ENCODE data around the gene RNF128. TPM values are rescaled to one million over a fixed set of nuclear protein-coding genes. Genes with fewer than 3 reads are reported as not detected.
A peak's percentile ranks its signal among the peaks of the same experiment; 100 is the strongest.

The RNF128 gene
- total RNA-seq, 4 donors from 2014 or later, result under 0.01 to 0.17 (median 0.13) TPM; not detected in 1

- TF ChIP-seq EP300 (IDR thresholded peaks at IDR 0.05) (no peak), POLR2AphosphoS5 (IDR thresholded peaks at IDR 0.05) (no peak), CTCF (IDR thresholded peaks at IDR 0.05) (no peak), POLR2A (IDR thresholded peaks at IDR 0.05; ENCODE audit: low read depth) (no peak)
- no peak for DNase-seq (ENCODE audit: extremely low spot score)
- H3K27me3 ChIP-seq, result peaks cover 0 to 17% (median 0%) of the 10 kb centered on the region in 4 donors
Measured at GRCh38 chrX:106780664-106781377, 54.3 kb downstream of the RNF128 start.

GRCh38 chrX:106783716-106784115 is 57.2 kb downstream of the RNF128 start:
- intact Hi-C loops (cut with DNase I), result no loop called here

More at GRCh38 chrX:106780664-106781377, 54.3 kb downstream of the RNF128 start:
- 20% methylated on average over 1 of the region's 1 CpG for WGBS
- no peak overlapping the region for H3K27ac ChIP-seq (replicated peaks in 1 of 4)
- no peaks in the 10 kb centered on the region for H3K36me3 ChIP-seq
- no peaks in the 10 kb centered on the region for H3K9me3 ChIP-seq
- no peaks in the 10 kb centered on the region for H3K4me1 ChIP-seq
- intact Hi-C loops (cut with DNase I), result no loop called here
- H3K4me3 ChIP-seq, result no peak overlapping the region

GRCh38 chrX:106791495-106791894 is 65.0 kb downstream of the RNF128 start:
- TF ChIP-seq CTCF (IDR thresholded peaks at IDR 0.05), result peak in 2 of 3 experiments; percentile 17 to 32
- TF ChIP-seq POLR2A (IDR thresholded peaks at IDR 0.05; ENCODE audit: low read depth), result no peak
- H3K4me1 ChIP-seq, result no peaks in the 10 kb centered on the region

More at GRCh38 chrX:106783716-106784115, 57.2 kb downstream of the RNF128 start:
- H3K27me3 ChIP-seq, result peaks cover 0 to 17% (median 0%) of the 10 kb centered on the region in 4 donors
- no peaks in the 10 kb centered on the region for H3K9me3 ChIP-seq
- H3K4me1 ChIP-seq, result no peaks in the 10 kb centered on the region
- H3K4me3 ChIP-seq, result no peak overlapping the region
- 23% methylated on average over 7 of the region's 7 CpGs for WGBS
- H3K36me3 ChIP-seq, result no peaks in the 10 kb centered on the region
- no peak for DNase-seq (ENCODE audit: extremely low spot score)
- TF ChIP-seq POLR2A (IDR thresholded peaks at IDR 0.05; ENCODE audit: low read depth) (no peak), EP300 (IDR thresholded peaks at IDR 0.05) (no peak), POLR2AphosphoS5 (IDR thresholded peaks at IDR 0.05) (no peak), CTCF (IDR thresholded peaks at IDR 0.05) (no peak)
- H3K27ac ChIP-seq (replicated peaks in 1 of 4), result no peak overlapping the region

GRCh38 chrX:106802063-106802387 is 75.5 kb downstream of the RNF128 start:
- Histone ChIP-seq H3K36me3 (no peaks in the 10 kb centered on the region), H3K9me3 (no peaks in the 10 kb centered on the region), H3K27ac (replicated peaks in 1 of 4) (no peak overlapping the region), H3K4me3 (peak overlapping the region; percentile 59 to 75 (median 63)), H3K27me3 (no peaks in the 10 kb centered on the region), H3K4me1 (peaks cover 0 to 5% (median 4%) of the 10 kb centered on the region in 4 donors)
- 38% methylated on average over 11 of the region's 11 CpGs for WGBS
- intact Hi-C loops (cut with DNase I), result no loop called here
- DNase-seq (ENCODE audit: extremely low spot score), result no peak
- TF ChIP-seq POLR2AphosphoS5 (IDR thresholded peaks at IDR 0.05) (no peak), EP300 (IDR thresholded peaks at IDR 0.05) (no peak), CTCF (IDR thresholded peaks at IDR 0.05) (no peak), POLR2A (IDR thresholded peaks at IDR 0.05; ENCODE audit: low read depth) (no peak)

More at GRCh38 chrX:106791495-106791894, 65.0 kb downstream of the RNF128 start:
- WGBS, result 10% methylated on average over 1 of the region's 1 CpG
- Histone ChIP-seq H3K4me3 (no peak overlapping the region), H3K36me3 (no peaks in the 10 kb centered on the region), H3K9me3 (no peaks in the 10 kb centered on the region), H3K27me3 (no peaks in the 10 kb centered on the region), H3K27ac (replicated peaks in 1 of 4) (no peak overlapping the region)
- intact Hi-C loops (cut with DNase I), result loop anchor here (10.0 kb wide), 1 partner anchor 307 kb away; no protein-coding TSS in a partner anchor
- no peak for DNase-seq (ENCODE audit: extremely low spot score)
